Central memory CD8-positive, alpha-beta T cell (primary cell): ENCODE results near the gene B3GAT1.

Source experiments
- ATAC-seq: fragments of 150-1000 bp; cut with Tn5 transposase; replicated peaks from 2 replicates; pipeline ENCODE4 v1.10.0; 2022; ENCODE audit warnings: mild to moderate bottlenecking, moderate FRiP score, moderate number of reproducible peaks; ENCODE audit not compliant: poor library complexity, severe bottlenecking; ENCODE audit errors: extremely low read depth
- DNase-seq, 2 donors: peaks; one replicate each; pipeline ENCODE4 v3.0.0; 2021; ENCODE audit warnings: low spot score in 2 of 2
- H3K27ac Mint-ChIP-seq: one replicate; pipeline ENCODE4 v1.8.0; 2022; ENCODE audit warnings: low read depth, mild to moderate bottlenecking, moderate library complexity, mixed read lengths
- H3K27me3 Mint-ChIP-seq: one replicate; pipeline ENCODE4 v1.8.0; 2022; ENCODE audit warnings: mixed read lengths
- H3K36me3 Mint-ChIP-seq: one replicate; pipeline ENCODE4 v1.8.0; 2022; ENCODE audit warnings: mild to moderate bottlenecking, moderate library complexity, mixed read lengths; ENCODE audit not compliant: insufficient read depth
- H3K4me1 Mint-ChIP-seq: one replicate; pipeline ENCODE4 v1.8.0; 2022; ENCODE audit warnings: mixed read lengths
- H3K4me3 Mint-ChIP-seq: one replicate; pipeline ENCODE4 v1.8.0; 2022; ENCODE audit warnings: mild to moderate bottlenecking, moderate library complexity, mixed read lengths
- H3K9me3 Mint-ChIP-seq: one replicate; pipeline ENCODE4 v1.8.0; 2022; ENCODE audit warnings: mixed read lengths

B3GAT1 gene

GRCh38 chr11:134380229-134380628, 31.8 kb downstream of the B3GAT1 start:
- no peaks in the 10 kb centered on the region for H3K9me3 Mint-ChIP-seq

GRCh38 chr11:134379241-134379640, 32.8 kb downstream of the B3GAT1 start:
- ATAC-seq = no peak
- Mint-ChIP-seq H3K4me3 (no peak overlapping the region), H3K9me3 (no peaks in the 10 kb centered on the region), H3K4me1 (peaks cover 12% of the 10 kb centered on the region), H3K27me3 (peaks cover 6% of the 10 kb centered on the region), H3K36me3 (no peaks in the 10 kb centered on the region), H3K27ac (no peak overlapping the region)
- no peak for DNase-seq

More at GRCh38 chr11:134380229-134380628, 31.8 kb downstream of the B3GAT1 start:
- Mint-ChIP-seq H3K27me3 (peaks cover 6% of the 10 kb centered on the region), H3K4me3 (no peak overlapping the region), H3K4me1 (peaks cover 15% of the 10 kb centered on the region), H3K27ac (no peak overlapping the region), H3K36me3 (peaks cover 2% of the 10 kb centered on the region)
- no peak for ATAC-seq
- no peak for DNase-seq

- no peak for DNase-seq
- H3K9me3 Mint-ChIP-seq = no peaks in the 10 kb centered on the region
- H3K4me3 Mint-ChIP-seq = no peak overlapping the region
- peaks cover 6% of the 10 kb centered on the region for H3K27me3 Mint-ChIP-seq
- H3K27ac Mint-ChIP-seq = no peak overlapping the region
- peaks cover 12% of the 10 kb centered on the region for H3K4me1 Mint-ChIP-seq
- H3K36me3 Mint-ChIP-seq = peaks cover 3% of the 10 kb centered on the region
- no peak for ATAC-seq
Measured at GRCh38 chr11:134377876-134378275, 34.2 kb downstream of the B3GAT1 start.

- ATAC-seq (no peak), DNase-seq (no peak)
- Mint-ChIP-seq H3K4me1 (peaks cover 7% of the 10 kb centered on the region), H3K27ac (no peak overlapping the region), H3K27me3 (peaks cover 6% of the 10 kb centered on the region), H3K9me3 (no peaks in the 10 kb centered on the region), H3K36me3 (peaks cover 3% of the 10 kb centered on the region), H3K4me3 (no peak overlapping the region)
Measured at GRCh38 chr11:134376150-134376921, 35.7 kb downstream of the B3GAT1 start.

GRCh38 chr11:134374891-134375550, 37.0 kb downstream of the B3GAT1 start:
- no peak for DNase-seq
- Mint-ChIP-seq H3K27me3 (peaks cover under 1% of the 10 kb centered on the region), H3K36me3 (peaks cover 5% of the 10 kb centered on the region), H3K27ac (no peak overlapping the region), H3K4me1 (peaks cover 7% of the 10 kb centered on the region), H3K9me3 (no peaks in the 10 kb centered on the region), H3K4me3 (no peak overlapping the region)
- no peak for ATAC-seq

GRCh38 chr11:134374171-134374570, 37.9 kb downstream of the B3GAT1 start:
- ATAC-seq = no peak
- H3K27ac Mint-ChIP-seq = no peak overlapping the region
- H3K4me3 Mint-ChIP-seq = no peak overlapping the region
- H3K4me1 Mint-ChIP-seq = peaks cover 7% of the 10 kb centered on the region
- no peaks in the 10 kb centered on the region for H3K27me3 Mint-ChIP-seq
- H3K9me3 Mint-ChIP-seq = no peaks in the 10 kb centered on the region
- DNase-seq = no peak
- peaks cover 5% of the 10 kb centered on the region for H3K36me3 Mint-ChIP-seq

- Mint-ChIP-seq H3K27ac (no peak overlapping the region), H3K27me3 (no peaks in the 10 kb centered on the region), H3K4me1 (peaks cover 7% of the 10 kb centered on the region), H3K36me3 (peaks cover 5% of the 10 kb centered on the region), H3K9me3 (no peaks in the 10 kb centered on the region), H3K4me3 (no peak overlapping the region)
- ATAC-seq (no peak), DNase-seq (no peak)
Measured at GRCh38 chr11:134373591-134374052, 38.4 kb downstream of the B3GAT1 start.

GRCh38 chr11:134372961-134373360, 39.1 kb downstream of the B3GAT1 start:
- H3K4me1 Mint-ChIP-seq = peaks cover 12% of the 10 kb centered on the region
- H3K27me3 Mint-ChIP-seq = no peaks in the 10 kb centered on the region
- ATAC-seq (no peak), DNase-seq (no peak)
- no peaks in the 10 kb centered on the region for H3K9me3 Mint-ChIP-seq
- peaks cover 7% of the 10 kb centered on the region for H3K36me3 Mint-ChIP-seq
- no peak overlapping the region for H3K4me3 Mint-ChIP-seq
- no peak overlapping the region for H3K27ac Mint-ChIP-seq

GRCh38 chr11:134372536-134372935, 39.5 kb downstream of the B3GAT1 start:
- DNase-seq (no peak), ATAC-seq (no peak)
- H3K4me3 Mint-ChIP-seq = no peak overlapping the region
- H3K9me3 Mint-ChIP-seq = no peaks in the 10 kb centered on the region
- no peak overlapping the region for H3K27ac Mint-ChIP-seq
- peaks cover 7% of the 10 kb centered on the region for H3K36me3 Mint-ChIP-seq
- no peaks in the 10 kb centered on the region for H3K27me3 Mint-ChIP-seq
- peaks cover 8% of the 10 kb centered on the region for H3K4me1 Mint-ChIP-seq

- DNase-seq (no peak), ATAC-seq (no peak)
- peaks cover 5% of the 10 kb centered on the region for H3K4me1 Mint-ChIP-seq
- H3K27me3 Mint-ChIP-seq = no peaks in the 10 kb centered on the region
- H3K36me3 Mint-ChIP-seq = peaks cover 7% of the 10 kb centered on the region
- no peaks in the 10 kb centered on the region for H3K9me3 Mint-ChIP-seq
- H3K27ac Mint-ChIP-seq = no peak overlapping the region
- H3K4me3 Mint-ChIP-seq = no peak overlapping the region
Measured at GRCh38 chr11:134371436-134372185, 40.4 kb downstream of the B3GAT1 start.

- H3K27me3 Mint-ChIP-seq = no peaks in the 10 kb centered on the region
- ATAC-seq (no peak), DNase-seq (no peak)
- peaks cover 5% of the 10 kb centered on the region for H3K4me1 Mint-ChIP-seq
- no peak overlapping the region for H3K4me3 Mint-ChIP-seq
- H3K36me3 Mint-ChIP-seq = peaks cover 7% of the 10 kb centered on the region
- H3K9me3 Mint-ChIP-seq = no peaks in the 10 kb centered on the region
- H3K27ac Mint-ChIP-seq = no peak overlapping the region
Measured at GRCh38 chr11:134370526-134371435, 41.3 kb downstream of the B3GAT1 start.
